GM19328 (cell line): ENCODE results near the gene CDH13.

ENCODE experiments used
- ATAC-seq: cut with Tn5 transposase; IDR thresholded peaks from one replicate; pipeline ENCODE4 v1.9.1; 2021; ENCODE audit warnings: mild to moderate bottlenecking, moderate library complexity; ENCODE audit not compliant: unreplicated experiment

Gene CDH13

GRCh38 chr16:82684256-82684655 lies 57.5 kb downstream of the CDH13 start:
- no peak for ATAC-seq

GRCh38 chr16:82685526-82685925 lies 58.8 kb downstream of the CDH13 start:
- no peak for ATAC-seq

DNA sequence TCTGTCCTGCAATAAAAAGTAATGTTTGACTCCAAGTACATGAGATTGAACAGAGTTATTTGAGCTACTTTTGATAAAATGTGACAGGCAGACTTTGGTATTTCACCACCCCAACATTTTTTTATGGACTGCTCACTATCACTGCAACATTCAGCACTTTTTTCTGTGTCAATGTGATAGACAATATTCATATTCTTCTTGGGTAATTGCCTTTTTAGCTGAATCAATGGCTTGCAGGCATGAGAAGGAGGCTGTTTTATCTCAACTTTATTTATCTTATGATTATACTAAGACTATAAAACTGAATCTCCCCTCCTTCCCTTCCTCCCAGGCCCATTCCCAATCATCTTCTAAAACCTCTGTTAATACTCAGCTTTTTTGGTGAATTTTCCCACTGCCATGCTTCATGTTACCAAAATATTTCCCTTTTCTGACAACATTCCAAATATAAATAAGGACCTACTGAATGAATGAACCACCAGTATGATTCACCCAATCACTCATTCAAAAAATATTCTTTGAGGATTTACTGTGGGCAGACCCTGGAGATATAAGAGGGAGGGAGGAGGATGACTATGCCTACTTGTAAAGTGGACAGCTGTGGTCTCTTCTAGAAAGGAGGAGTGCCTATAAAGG lies 67.6 kb downstream of the CDH13 start:
- ATAC-seq, result no peak

DNA sequence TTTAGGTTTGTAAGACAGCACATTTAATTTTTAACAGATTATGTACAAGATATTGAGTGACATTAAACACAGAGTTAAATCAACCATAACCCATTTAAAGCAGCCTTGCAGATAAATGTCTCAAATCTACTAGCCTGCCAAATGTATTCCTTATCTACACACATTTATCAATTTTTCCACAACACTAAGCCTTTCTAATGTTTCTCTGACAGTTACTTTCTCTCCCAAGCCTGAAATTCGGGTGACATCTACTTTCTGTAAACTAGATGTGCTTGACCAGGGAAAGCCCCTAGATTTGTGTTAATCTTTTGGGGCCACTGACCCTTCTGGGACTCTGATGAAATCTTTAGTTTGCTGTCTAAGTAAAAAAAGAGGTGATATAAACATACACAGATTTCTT lies 69.0 kb downstream of the CDH13 start:
- no peak for ATAC-seq

DNA sequence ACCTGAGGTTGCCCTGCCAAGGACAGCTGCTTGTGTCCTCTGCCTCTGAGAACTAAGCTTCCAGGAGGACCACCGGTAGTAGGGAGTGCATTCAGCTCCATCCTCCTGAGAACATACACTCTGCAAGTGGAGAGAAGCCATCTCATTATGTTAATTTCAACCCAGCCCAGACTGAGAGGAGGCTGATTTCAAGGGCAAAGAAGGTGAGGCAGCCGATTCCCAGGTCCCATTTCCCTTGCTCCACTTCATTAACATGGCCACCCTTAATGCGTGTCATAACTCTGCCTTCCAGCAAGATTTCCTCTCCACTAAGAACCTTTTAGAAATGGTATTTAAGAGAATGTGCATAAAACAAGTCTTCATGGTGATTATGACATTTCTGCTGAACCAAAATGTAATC lies 72.5 kb downstream of the CDH13 start:
- ATAC-seq, result no peak

GRCh38 chr16:82699711-82700495 lies 73.1 kb downstream of the CDH13 start:
- ATAC-seq, result no peak

GRCh38 chr16:82700541-82701235 lies 73.9 kb downstream of the CDH13 start:
- ATAC-seq, result no peak

DNA sequence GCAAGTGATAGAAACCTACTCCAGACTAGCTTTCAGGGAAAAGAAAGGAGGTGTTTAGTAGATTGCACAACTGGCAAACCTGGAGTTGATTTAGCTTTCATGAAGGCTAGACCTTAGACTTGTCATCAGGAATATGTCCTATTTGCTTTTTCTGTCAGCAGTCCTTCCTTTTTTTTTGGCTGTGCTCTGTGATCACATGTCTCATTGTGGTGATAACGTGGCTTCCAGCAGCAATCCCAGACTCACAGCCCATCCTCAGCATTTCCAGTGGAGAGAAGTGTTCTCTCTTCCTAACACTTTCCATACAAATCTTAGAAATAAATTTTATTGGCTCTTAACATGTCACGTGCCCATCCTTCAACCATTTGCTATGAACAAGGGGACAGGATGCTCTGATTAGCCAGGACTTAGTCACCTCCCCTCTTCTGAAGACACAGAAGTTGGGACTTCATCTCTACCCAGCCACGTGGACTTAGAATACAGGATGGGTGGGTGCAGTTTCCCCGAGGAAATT lies 74.7 kb downstream of the CDH13 start:
- ATAC-seq, result no peak

GRCh38 chr16:82703161-82703560 lies 76.4 kb downstream of the CDH13 start:
- no peak for ATAC-seq

- ATAC-seq, result no peak
Observed at GRCh38 chr16:82703871-82704768, 77.4 kb downstream of the CDH13 start.

DNA sequence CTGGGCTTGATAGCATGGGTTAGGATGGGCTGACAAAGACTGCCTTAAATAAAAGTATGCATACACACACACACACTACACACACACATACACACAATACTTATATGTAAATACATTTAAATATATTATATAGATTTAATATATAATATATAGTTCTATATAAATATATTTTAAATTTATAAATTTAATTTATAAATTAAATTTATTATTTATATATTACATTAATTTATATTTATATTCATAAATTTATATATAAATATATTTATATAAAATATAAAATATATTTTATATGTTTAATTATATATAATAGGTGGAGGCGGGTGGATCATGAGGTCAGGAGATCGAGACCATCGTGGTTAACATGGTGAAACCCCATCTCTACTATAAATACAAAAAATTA lies 83.2 kb downstream of the CDH13 start:
- no peak for ATAC-seq

GRCh38 chr16:82713778-82714177 lies 87.0 kb downstream of the CDH13 start:
- no peak for ATAC-seq

- ATAC-seq, result no peak
Observed at GRCh38 chr16:82715160-82715559, 88.4 kb downstream of the CDH13 start.

- ATAC-seq, result no peak
Observed at GRCh38 chr16:82715833-82716232, 89.1 kb downstream of the CDH13 start.

- ATAC-seq, result no peak
Observed at GRCh38 chr16:82716361-82716855, 89.6 kb downstream of the CDH13 start.

- ATAC-seq, result no peak
Observed at GRCh38 chr16:82720414-82720813, 93.6 kb downstream of the CDH13 start.

GRCh38 chr16:82726306-82726705 lies 99.5 kb downstream of the CDH13 start:
- ATAC-seq, result no peak

GRCh38 chr16:82728901-82729300 lies 102.1 kb downstream of the CDH13 start:
- no peak for ATAC-seq

DNA sequence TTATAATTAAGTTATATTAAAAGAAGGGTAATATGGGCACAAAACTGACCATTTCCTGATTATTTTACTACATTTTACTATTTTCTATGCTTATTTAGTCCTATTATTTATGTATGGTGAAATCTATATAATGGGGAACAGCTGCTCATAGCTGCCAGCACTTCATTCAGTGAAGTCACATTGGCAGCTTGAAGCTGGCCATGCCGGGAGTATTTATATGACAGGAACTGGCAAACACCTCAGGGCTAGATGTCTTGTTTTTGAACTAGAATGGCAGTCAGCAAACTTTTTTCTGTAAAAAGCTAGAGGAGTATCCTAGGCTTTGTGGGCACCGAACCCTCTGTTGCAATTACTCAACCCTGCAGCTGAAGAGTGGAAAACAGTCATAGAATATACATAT lies 104.1 kb downstream of the CDH13 start:
- no peak for ATAC-seq

GRCh38 chr16:82732461-82732860 lies 105.7 kb downstream of the CDH13 start:
- ATAC-seq, result no peak

DNA sequence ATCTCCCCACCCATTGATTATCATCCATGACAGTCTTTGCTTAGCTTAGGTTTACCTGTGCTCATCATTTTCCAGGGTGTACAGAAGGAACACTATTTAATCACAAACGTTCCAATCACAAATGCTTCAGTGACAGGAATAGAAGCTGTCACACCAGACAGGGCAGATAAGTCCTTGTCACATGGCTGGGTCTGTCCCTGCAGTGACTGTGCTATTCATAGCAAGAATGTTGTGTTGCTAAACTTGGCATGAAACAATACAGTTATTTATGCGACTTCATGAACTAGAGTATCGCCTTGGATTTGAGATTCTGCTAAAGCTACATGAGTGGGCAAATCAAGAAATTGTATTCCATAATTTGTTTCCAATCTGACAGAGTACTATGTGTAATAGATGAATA lies 108.4 kb downstream of the CDH13 start:
- ATAC-seq, result no peak
